HEK293 (cell line): ENCODE results near the gene TBCEL.

Experiments used
- CTCF ChIA-PET: fragments of 350-600 bp; formaldehyde crosslinking; extraction: SDS; loops from one replicate; lab custom pipeline; 2021; ENCODE audit warnings: antibody characterized with exemption; lab: Yijun Ruan, JAX
- POLR2A ChIA-PET: fragments of 300-600 bp; formaldehyde crosslinking; extraction: SDS; loops from one replicate; lab custom pipeline; 2020; ENCODE audit warnings: antibody characterized with exemption, inconsistent platforms; lab: Yijun Ruan, JAX
- H3K27ac ChIP-seq: fragments of 200-500 bp; sonication (Bioruptor generic); 2 replicates; pipeline ENCODE4 v1.5.1; 2014; ENCODE audit warnings: low read depth, low read length, control low read depth, inconsistent platforms; ENCODE audit errors: extremely low read depth
- H3K36me3 ChIP-seq, 2 experiments: fragments of 200-500 bp in 1 of 2; sonication (Bioruptor generic) in 1 of 2; 1 replicate in 1 of 2; 2 replicates in 1 of 2; pipeline ENCODE4 v1.5.1; 2014 to 2017; ENCODE audit warnings: inconsistent platforms in 2 of 2, low read length in 2 of 2; ENCODE audit not compliant: control insufficient read depth in 2 of 2, insufficient read depth in 1 of 2
- H3K4me1 ChIP-seq: fragments of 200-500 bp; sonication (Bioruptor generic); 2 replicates; pipeline ENCODE4 v1.5.1; 2014; ENCODE audit warnings: mild to moderate bottlenecking, low read length, inconsistent platforms; ENCODE audit not compliant: control insufficient read depth, insufficient read depth
- H3K4me3 ChIP-seq: 2 replicates; pipeline ENCODE4 v1.5.1; 2011; ENCODE audit warnings: low read depth, mild to moderate bottlenecking, control low read depth, low read length, moderate library complexity
- H3K9me3 ChIP-seq: fragments of 200-500 bp; sonication (Bioruptor generic); 2 replicates; pipeline ENCODE4 v1.5.1; 2014; ENCODE audit warnings: low read depth, low read length, inconsistent platforms; ENCODE audit not compliant: control insufficient read depth, insufficient read depth
- BCL11B ChIP-seq: fragments of 450-650 bp; formaldehyde crosslinking; IDR thresholded peaks from 2 replicates; pipeline ENCODE4 v1.5.1; 2016; ENCODE audit warnings: low read depth, missing biosample characterization, missing genetic modification characterization
- GFI1B ChIP-seq: fragments of 450-650 bp; formaldehyde crosslinking; IDR thresholded peaks from 2 replicates; pipeline ENCODE4 v1.5.1; 2016; ENCODE audit warnings: missing biosample characterization, missing genetic modification characterization
- KLF16 ChIP-seq: fragments of 450-650 bp; formaldehyde crosslinking; IDR thresholded peaks from 2 replicates; pipeline ENCODE4 v1.5.1; 2017; ENCODE audit warnings: missing biosample characterization, missing genetic modification characterization
- KLF9 ChIP-seq: fragments of 450-650 bp; formaldehyde crosslinking; IDR thresholded peaks from 2 replicates; pipeline ENCODE4 v1.5.1; 2016; ENCODE audit warnings: missing biosample characterization, missing genetic modification characterization, low read depth
- OSR2 ChIP-seq: fragments of 450-650 bp; formaldehyde crosslinking; IDR thresholded peaks from 2 replicates; pipeline ENCODE4 v1.5.1; 2016; ENCODE audit warnings: missing biosample characterization, missing genetic modification characterization
- ZBTB48 ChIP-seq: fragments of 450-650 bp; formaldehyde crosslinking; IDR thresholded peaks from 2 replicates; pipeline ENCODE4 v1.5.1; 2016; ENCODE audit warnings: missing biosample characterization, missing genetic modification characterization
- ZBTB8A ChIP-seq: fragments of 450-650 bp; formaldehyde crosslinking; IDR thresholded peaks from 2 replicates; pipeline ENCODE4 v1.5.1; 2016; ENCODE audit warnings: missing biosample characterization, missing genetic modification characterization
- ZFP3 ChIP-seq: fragments of 450-650 bp; formaldehyde crosslinking; IDR thresholded peaks from 2 replicates; pipeline ENCODE4 v1.5.1; 2016; ENCODE audit warnings: low read depth, missing biosample characterization, missing genetic modification characterization
- ZNF10 ChIP-seq: fragments of 450-650 bp; formaldehyde crosslinking; IDR thresholded peaks from 2 replicates; pipeline ENCODE4 v1.5.1; 2017; ENCODE audit warnings: missing biosample characterization, missing genetic modification characterization
- ZNF133 ChIP-seq: fragments of 450-650 bp; formaldehyde crosslinking; IDR thresholded peaks from 2 replicates; pipeline ENCODE4 v1.5.1; 2016; ENCODE audit warnings: missing biosample characterization, missing genetic modification characterization
- ZNF16 ChIP-seq: fragments of 450-650 bp; formaldehyde crosslinking; IDR thresholded peaks from 2 replicates; pipeline ENCODE4 v1.5.1; 2016; ENCODE audit warnings: low read depth, missing biosample characterization, missing genetic modification characterization
- ZNF2 ChIP-seq: fragments of 450-650 bp; formaldehyde crosslinking; IDR thresholded peaks from 2 replicates; pipeline ENCODE4 v1.5.1; 2016; ENCODE audit warnings: missing biosample characterization, missing genetic modification characterization
- ZNF324 ChIP-seq: fragments of 450-650 bp; formaldehyde crosslinking; IDR thresholded peaks from 2 replicates; pipeline ENCODE4 v1.5.1; 2016; ENCODE audit warnings: missing biosample characterization, missing genetic modification characterization
- ZNF473 ChIP-seq: fragments of 450-650 bp; formaldehyde crosslinking; IDR thresholded peaks from 2 replicates; pipeline ENCODE4 v1.5.1; 2017; ENCODE audit warnings: missing biosample characterization, missing genetic modification characterization
- ZNF514 ChIP-seq: fragments of 450-650 bp; formaldehyde crosslinking; IDR thresholded peaks from 2 replicates; pipeline ENCODE4 v1.5.1; 2016; ENCODE audit warnings: missing biosample characterization, missing genetic modification characterization
- ZNF521 ChIP-seq: fragments of 450-650 bp; formaldehyde crosslinking; IDR thresholded peaks from 2 replicates; pipeline ENCODE4 v1.5.1; 2017; ENCODE audit warnings: missing biosample characterization, mild to moderate bottlenecking, missing genetic modification characterization
- ZNF561 ChIP-seq: fragments of 450-650 bp; IDR thresholded peaks from 2 replicates; pipeline ENCODE4 v1.5.1; 2018; ENCODE audit warnings: missing biosample characterization, missing genetic modification characterization, borderline replicate concordance
- ZNF610 ChIP-seq: fragments of 450-650 bp; formaldehyde crosslinking; IDR thresholded peaks from 2 replicates; pipeline ENCODE4 v1.5.1; 2016; ENCODE audit warnings: missing biosample characterization, missing genetic modification characterization, borderline replicate concordance
- ZNF621 ChIP-seq: fragments of 450-650 bp; formaldehyde crosslinking; IDR thresholded peaks from 2 replicates; pipeline ENCODE4 v1.5.1; 2017; ENCODE audit warnings: missing biosample characterization, missing genetic modification characterization
- ZNF624 ChIP-seq: fragments of 450-650 bp; formaldehyde crosslinking; IDR thresholded peaks from 2 replicates; pipeline ENCODE4 v1.5.1; 2017; ENCODE audit warnings: missing biosample characterization, missing genetic modification characterization
- ZNF677 ChIP-seq: fragments of 450-650 bp; IDR thresholded peaks from 2 replicates; pipeline ENCODE4 v1.5.0; 2018; ENCODE audit warnings: missing biosample characterization, mild to moderate bottlenecking, missing genetic modification characterization, moderate library complexity
- ZNF701 ChIP-seq: fragments of 450-650 bp; formaldehyde crosslinking; IDR thresholded peaks from 2 replicates; pipeline ENCODE4 v1.5.1; 2016; ENCODE audit warnings: missing biosample characterization, missing genetic modification characterization
- ZNF768 ChIP-seq: fragments of 450-650 bp; formaldehyde crosslinking; IDR thresholded peaks from 2 replicates; pipeline ENCODE4 v1.5.1; 2018; ENCODE audit warnings: missing biosample characterization, mild to moderate bottlenecking, missing genetic modification characterization
- ZNF777 ChIP-seq: fragments of 450-650 bp; formaldehyde crosslinking; IDR thresholded peaks from 2 replicates; pipeline ENCODE4 v1.5.1; 2017; ENCODE audit warnings: missing biosample characterization, missing genetic modification characterization, borderline replicate concordance
- ZNF785 ChIP-seq: fragments of 450-650 bp; formaldehyde crosslinking; IDR thresholded peaks from 2 replicates; pipeline ENCODE4 v1.5.1; 2016; ENCODE audit warnings: missing biosample characterization, missing genetic modification characterization
- ZSCAN23 ChIP-seq: fragments of 450-650 bp; formaldehyde crosslinking; IDR thresholded peaks from 2 replicates; pipeline ENCODE4 v1.5.1; 2016; ENCODE audit warnings: missing biosample characterization, missing genetic modification characterization
- ZSCAN30 ChIP-seq: fragments of 450-650 bp; IDR thresholded peaks from 2 replicates; pipeline ENCODE4 v1.5.1; 2018; ENCODE audit warnings: missing biosample characterization, mild to moderate bottlenecking, missing genetic modification characterization, moderate library complexity
- TF ChIP-seq, protein P1 (sequence below): fragments of 450-650 bp; formaldehyde crosslinking; IDR thresholded peaks from 2 replicates; pipeline ENCODE4 v1.5.1; 2016; ENCODE audit warnings: missing biosample characterization, missing genetic modification characterization
- TF ChIP-seq, protein P2 (sequence below): fragments of 450-650 bp; formaldehyde crosslinking; IDR thresholded peaks from 2 replicates; pipeline ENCODE4 v1.5.1; 2017; ENCODE audit warnings: missing biosample characterization, missing genetic modification characterization
- TF ChIP-seq, protein P3 (sequence below): fragments of 450-650 bp; formaldehyde crosslinking; IDR thresholded peaks from 2 replicates; pipeline ENCODE4 v1.5.1; 2017; ENCODE audit warnings: missing biosample characterization, missing genetic modification characterization

The TBCEL gene

DNA sequence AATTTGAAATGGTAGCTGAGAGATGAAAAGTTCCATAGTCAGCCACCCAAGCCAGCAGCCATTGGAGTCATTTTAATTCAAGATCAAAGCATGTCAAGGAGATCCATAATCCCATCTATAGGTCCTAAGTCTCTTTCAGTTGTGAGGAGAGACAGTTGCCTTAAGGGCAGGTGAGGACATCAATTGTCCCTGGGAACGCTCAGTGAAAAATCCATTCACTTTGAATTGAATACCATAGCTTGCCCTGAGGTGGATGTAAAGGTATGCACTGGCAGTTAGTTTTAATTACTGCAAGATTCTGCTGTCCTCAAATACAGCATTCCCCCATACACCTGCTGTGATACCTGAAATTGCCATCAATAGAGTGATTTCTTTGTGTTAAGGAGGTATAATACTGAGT lies 25.3 kb upstream of the TBCEL start:
- POLR2A ChIA-PET = no interaction called here
- CTCF ChIA-PET = interaction anchor here (0.6 to 1.2 kb wide), 2 partner anchors 13 to 126 kb away, joined by 3 to 6 read pairs; no protein-coding TSS in a partner anchor

DNA sequence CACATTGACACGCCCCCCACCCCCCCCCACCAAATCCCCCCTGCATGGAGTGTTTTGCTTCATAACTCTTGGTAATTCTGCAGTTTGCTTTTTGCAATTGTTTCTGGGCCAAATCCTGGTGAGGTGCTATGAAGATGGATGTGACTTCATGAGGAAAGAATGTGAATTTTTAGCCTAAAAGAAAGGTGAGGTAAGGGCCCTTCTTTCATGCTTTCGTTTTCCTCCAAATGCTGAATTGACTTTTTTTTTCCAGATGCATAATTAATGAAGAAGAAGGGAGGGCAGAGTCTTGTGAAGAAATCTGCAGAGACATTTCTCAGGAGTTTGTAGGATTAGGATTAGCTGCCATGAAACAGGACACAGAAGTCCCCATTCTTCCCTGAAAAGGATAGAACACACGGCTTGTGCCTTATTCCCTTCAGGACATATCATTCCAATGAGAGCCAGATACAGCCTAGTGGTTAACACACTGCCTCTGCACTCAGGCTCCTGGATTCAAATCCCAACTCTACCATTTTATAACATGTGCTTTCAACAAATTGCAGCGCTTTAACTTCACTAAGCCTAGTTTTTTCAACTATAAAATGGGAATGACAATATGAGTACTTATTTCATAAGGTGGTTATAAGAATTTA lies 19.6 kb upstream of the TBCEL start:
- Histone ChIP-seq H3K4me1 (no peaks in the 10 kb centered on the region), H3K9me3 (no peaks in the 10 kb centered on the region), H3K36me3 (no peaks in the 10 kb centered on the region), H3K4me3 (no peak overlapping the region), H3K27ac (no peak overlapping the region)
- ChIA-PET CTCF (interaction anchor here (0.5 kb wide), 1 partner anchor 11 kb away, joined by 3 read pairs; no protein-coding TSS in a partner anchor), POLR2A (no interaction called here)
- no peak for TF ChIP-seq ZNF2
- no peak for TF ChIP-seq KLF16 (tag by site-specific recombination)
- TF ChIP-seq ZNF777 (tag by site-specific recombination) = no peak
- TF ChIP-seq, protein P1, sequence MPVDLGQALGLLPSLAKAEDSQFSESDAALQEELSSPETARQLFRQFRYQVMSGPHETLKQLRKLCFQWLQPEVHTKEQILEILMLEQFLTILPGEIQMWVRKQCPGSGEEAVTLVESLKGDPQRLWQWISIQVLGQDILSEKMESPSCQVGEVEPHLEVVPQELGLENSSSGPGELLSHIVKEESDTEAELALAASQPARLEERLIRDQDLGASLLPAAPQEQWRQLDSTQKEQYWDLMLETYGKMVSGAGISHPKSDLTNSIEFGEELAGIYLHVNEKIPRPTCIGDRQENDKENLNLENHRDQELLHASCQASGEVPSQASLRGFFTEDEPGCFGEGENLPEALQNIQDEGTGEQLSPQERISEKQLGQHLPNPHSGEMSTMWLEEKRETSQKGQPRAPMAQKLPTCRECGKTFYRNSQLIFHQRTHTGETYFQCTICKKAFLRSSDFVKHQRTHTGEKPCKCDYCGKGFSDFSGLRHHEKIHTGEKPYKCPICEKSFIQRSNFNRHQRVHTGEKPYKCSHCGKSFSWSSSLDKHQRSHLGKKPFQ = no peak
- TF ChIP-seq BCL11B (tag by site-specific recombination) = no peak

More for the DNA sequence above, 25.3 kb upstream of the TBCEL start:
- Histone ChIP-seq H3K4me1 (no peaks in the 10 kb centered on the region), H3K27ac (no peak overlapping the region), H3K36me3 (no peaks in the 10 kb centered on the region), H3K4me3 (no peak overlapping the region)
- TF ChIP-seq ZBTB48 (tag by site-specific recombination) (no peak), ZNF133 (tag by site-specific recombination) (no peak), ZNF10 (no peak), ZBTB8A (tag by site-specific recombination) (no peak), ZSCAN23 (tag by site-specific recombination) (no peak), ZNF768 (no peak), ZSCAN30 (tag by site-specific recombination) (no peak), GFI1B (no peak), ZNF785 (tag by site-specific recombination) (no peak), ZFP3 (no peak), ZNF677 (tag by site-specific recombination) (no peak), OSR2 (tag by site-specific recombination) (no peak), ZNF521 (tag by site-specific recombination) (no peak), ZNF701 (tag by site-specific recombination) (no peak), KLF9 (no peak)
- TF ChIP-seq, all 188 proteins: peak for 0
- no peaks in the 10 kb centered on the region for H3K9me3 ChIP-seq

DNA sequence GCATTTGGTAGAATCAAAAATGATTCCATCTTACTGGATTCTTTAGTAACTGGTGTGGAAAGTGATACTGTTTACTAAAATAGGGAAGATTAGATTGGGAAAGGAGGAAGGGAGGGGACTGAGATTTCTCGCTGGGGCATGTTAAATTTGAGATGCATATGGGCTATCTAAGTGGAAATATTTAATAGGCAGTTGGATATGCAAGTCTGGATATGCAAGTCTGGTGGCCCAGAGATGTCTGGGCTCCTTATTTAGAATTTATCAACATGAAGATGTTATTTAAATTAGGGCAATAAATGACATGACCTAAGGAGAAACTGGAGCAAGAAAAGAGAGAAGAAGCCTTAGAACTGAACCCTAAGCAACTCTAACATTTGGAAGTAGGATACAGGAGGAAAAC lies 17.0 kb upstream of the TBCEL start:
- TF ChIP-seq, protein P2, sequence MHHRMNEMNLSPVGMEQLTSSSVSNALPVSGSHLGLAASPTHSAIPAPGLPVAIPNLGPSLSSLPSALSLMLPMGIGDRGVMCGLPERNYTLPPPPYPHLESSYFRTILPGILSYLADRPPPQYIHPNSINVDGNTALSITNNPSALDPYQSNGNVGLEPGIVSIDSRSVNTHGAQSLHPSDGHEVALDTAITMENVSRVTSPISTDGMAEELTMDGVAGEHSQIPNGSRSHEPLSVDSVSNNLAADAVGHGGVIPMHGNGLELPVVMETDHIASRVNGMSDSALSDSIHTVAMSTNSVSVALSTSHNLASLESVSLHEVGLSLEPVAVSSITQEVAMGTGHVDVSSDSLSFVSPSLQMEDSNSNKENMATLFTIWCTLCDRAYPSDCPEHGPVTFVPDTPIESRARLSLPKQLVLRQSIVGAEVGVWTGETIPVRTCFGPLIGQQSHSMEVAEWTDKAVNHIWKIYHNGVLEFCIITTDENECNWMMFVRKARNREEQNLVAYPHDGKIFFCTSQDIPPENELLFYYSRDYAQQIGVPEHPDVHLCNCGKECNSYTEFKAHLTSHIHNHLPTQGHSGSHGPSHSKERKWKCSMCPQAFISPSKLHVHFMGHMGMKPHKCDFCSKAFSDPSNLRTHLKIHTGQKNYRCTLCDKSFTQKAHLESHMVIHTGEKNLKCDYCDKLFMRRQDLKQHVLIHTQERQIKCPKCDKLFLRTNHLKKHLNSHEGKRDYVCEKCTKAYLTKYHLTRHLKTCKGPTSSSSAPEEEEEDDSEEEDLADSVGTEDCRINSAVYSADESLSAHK (tag by site-specific recombination) = no peak
- TF ChIP-seq ZNF324 (tag by site-specific recombination) = no peak
- no peak for TF ChIP-seq ZNF561
- TF ChIP-seq ZNF514 = no peak
- TF ChIP-seq ZNF624 = no peak
- TF ChIP-seq OSR2 (tag by site-specific recombination) = no peak
- TF ChIP-seq, protein P3, sequence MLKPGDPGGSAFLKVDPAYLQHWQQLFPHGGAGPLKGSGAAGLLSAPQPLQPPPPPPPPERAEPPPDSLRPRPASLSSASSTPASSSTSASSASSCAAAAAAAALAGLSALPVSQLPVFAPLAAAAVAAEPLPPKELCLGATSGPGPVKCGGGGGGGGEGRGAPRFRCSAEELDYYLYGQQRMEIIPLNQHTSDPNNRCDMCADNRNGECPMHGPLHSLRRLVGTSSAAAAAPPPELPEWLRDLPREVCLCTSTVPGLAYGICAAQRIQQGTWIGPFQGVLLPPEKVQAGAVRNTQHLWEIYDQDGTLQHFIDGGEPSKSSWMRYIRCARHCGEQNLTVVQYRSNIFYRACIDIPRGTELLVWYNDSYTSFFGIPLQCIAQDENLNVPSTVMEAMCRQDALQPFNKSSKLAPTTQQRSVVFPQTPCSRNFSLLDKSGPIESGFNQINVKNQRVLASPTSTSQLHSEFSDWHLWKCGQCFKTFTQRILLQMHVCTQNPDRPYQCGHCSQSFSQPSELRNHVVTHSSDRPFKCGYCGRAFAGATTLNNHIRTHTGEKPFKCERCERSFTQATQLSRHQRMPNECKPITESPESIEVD (tag by site-specific recombination) = no peak
- TF ChIP-seq ZNF473 (tag by site-specific recombination) = no peak
- no peak for TF ChIP-seq ZNF16 (tag by site-specific recombination)
- TF ChIP-seq ZNF621 = no peak
- no peak for TF ChIP-seq ZNF610
- no peaks in the 10 kb centered on the region for H3K9me3 ChIP-seq
- POLR2A ChIA-PET = no interaction called here
- H3K36me3 ChIP-seq = no peaks in the 10 kb centered on the region
- H3K4me1 ChIP-seq = no peaks in the 10 kb centered on the region
- CTCF ChIA-PET = interaction anchor here (0.6 kb wide), 1 partner anchor 1802 kb away, joined by 3 read pairs; no protein-coding TSS in a partner anchor
- no peak overlapping the region for H3K4me3 ChIP-seq
- H3K27ac ChIP-seq = no peak overlapping the region
